K562 (cell line): ENCODE results near the gene KCNJ4. TPM values are rescaled to one million over a fixed set of nuclear protein-coding genes. Genes with fewer than 3 reads are reported as not detected.
A peak's percentile ranks its signal among the peaks of the same experiment; 100 is the strongest.

Experiments
- ATF7 ChIP-seq: fragments of 450-650 bp; IDR thresholded peaks from 2 replicates; pipeline ENCODE4 v1.7.1; 2014; ENCODE audit warnings: mild to moderate bottlenecking, moderate library complexity
- BHLHE40 ChIP-seq: IDR thresholded peaks from 2 replicates; pipeline ENCODE4 v1.6.1; 2011; ENCODE audit warnings: low read length, improper control_type of control experiment
- DIDO1 ChIP-seq: fragments of 450-650 bp; IDR thresholded peaks from 2 replicates; pipeline ENCODE4 v1.6.1; 2016; ENCODE audit warnings: low read depth, missing biosample characterization, missing genetic modification characterization
- ETV1 ChIP-seq: fragments of 450-650 bp; conservative IDR thresholded peaks from 2 replicates; pipeline ENCODE4 v1.6.1; 2016; ENCODE audit warnings: missing genetic modification characterization, control low read depth, low read depth, missing compliant biosample characterization
- ETV5 ChIP-seq: sonication (generic); formaldehyde crosslinking; IDR thresholded peaks from 2 replicates; pipeline ENCODE4 v1.4.0; 2020; ENCODE audit warnings: low read depth, mild to moderate bottlenecking, missing genetic modification reagents
- KLF16 ChIP-seq: IDR thresholded peaks from 2 replicates; pipeline ENCODE4 v1.6.1; 2016; ENCODE audit warnings: antibody characterized with exemption
- NEUROD1 ChIP-seq: fragments of 150-350 bp; IDR thresholded peaks from 2 replicates; pipeline ENCODE4 v1.6.1; 2014; ENCODE audit warnings: borderline replicate concordance, low read length, low read depth; ENCODE audit not compliant: partially characterized antibody
- RBFOX2 ChIP-seq: fragments of 200-400 bp; formaldehyde crosslinking; IDR thresholded peaks from 2 replicates; pipeline ENCODE4 v1.6.1; 2017; ENCODE audit warnings: low read depth, mild to moderate bottlenecking, low read length, moderate library complexity
- SMC3 ChIP-seq: conservative IDR thresholded peaks from 2 replicates; pipeline ENCODE4 v1.6.1; 2011; ENCODE audit warnings: low read depth, low read length, improper control_type of control experiment; ENCODE audit not compliant: insufficient read depth
- TCF7L2 ChIP-seq: fragments of 150-350 bp; IDR thresholded peaks from 2 replicates; pipeline ENCODE4 v1.6.1; 2016; ENCODE audit warnings: low read depth, mild to moderate bottlenecking, low read length, moderate library complexity
- XRCC5 ChIP-seq: fragments of 200-400 bp; formaldehyde crosslinking; IDR thresholded peaks from 2 replicates; pipeline ENCODE4 v1.6.1; 2017; ENCODE audit warnings: low read depth, mild to moderate bottlenecking, low read length
- ZNF232 ChIP-seq: sonication (generic); formaldehyde crosslinking; IDR thresholded peaks from 2 replicates; pipeline ENCODE4 v1.8.0; 2022; ENCODE audit warnings: mild to moderate bottlenecking, missing genetic modification reagents
- ZNF668 ChIP-seq: fragments of 250-450 bp; sonication (Bioruptor Pico); IDR thresholded peaks from 2 replicates; pipeline ENCODE4 v1.8.0; 2022; ENCODE audit warnings: mild to moderate bottlenecking, inconsistent platforms
- ZNF75A ChIP-seq: fragments of 450-650 bp; formaldehyde crosslinking; IDR thresholded peaks from 2 replicates; pipeline ENCODE4 v1.4.0; 2020; ENCODE audit warnings: mild to moderate bottlenecking
- polyA plus RNA-seq, 8 experiments: library from polyadenylated mRNA; depleted of rRNA in 4 of 8; stranded (reverse) in 5 of 8; unstranded in 3 of 8; fragments of >200 nt; fragmentation: Nextera tagmentation in 2 of 8; fragmentation: Illumina TruSeq in 1 of 8; extraction: Ambion mirVana in 2 of 8; extraction: Trizol in 1 of 8; gene quantifications; 2 replicates each; pipeline versions ENCODE4 v1.2.1 to v1.2.3, GENCODE V29; 2011 to 2014; ENCODE audit warnings: inconsistent platforms in 1 of 8, missing spikeins in 1 of 8
- total RNA-seq, 7 experiments: library from RNA; depleted of rRNA in 6 of 7; stranded (reverse); fragments of >200 nt in 6 of 7; fragmentation: Illumina TruSeq in 2 of 7; extraction: Trizol in 2 of 7; gene quantifications; 2 replicates each; pipeline versions ENCODE4 v1.2.1 to v1.2.3, GENCODE V29; 2011 to 2021; ENCODE audit warnings: low replicate concordance in 1 of 7
- TF ChIP-seq, protein P1 (sequence below): IDR thresholded peaks from 2 replicates; pipeline ENCODE4 v1.6.1; 2012; ENCODE audit warnings: low read depth, low read length, improper control_type of control experiment, borderline replicate concordance
- TF ChIP-seq, protein P2 (sequence below): fragments of 250-450 bp; sonication (Bioruptor Pico); IDR thresholded peaks from 2 replicates; pipeline ENCODE4 v1.9.0; 2021; ENCODE audit warnings: mild to moderate bottlenecking, inconsistent platforms
- TF ChIP-seq, protein P3 (sequence below), 2 experiments: fragments of 200-800 bp in 1 of 2; sonication (Bioruptor generic) in 1 of 2; sonication (generic) in 1 of 2; formaldehyde crosslinking in 1 of 2; IDR thresholded peaks in 1 of 2; conservative IDR thresholded peaks in 1 of 2; 2 replicates each; pipeline versions ENCODE4 v1.5.0 to v1.6.1; 2016 to 2020; ENCODE audit warnings: missing compliant biosample characterization in 1 of 2, missing genetic modification characterization in 1 of 2, missing genetic modification reagents in 1 of 2
- TF ChIP-seq, protein P4 (sequence below): fragments of 250-450 bp; sonication (Bioruptor Pico); IDR thresholded peaks from 2 replicates; pipeline ENCODE4 v1.5.0; 2020; ENCODE audit warnings: mild to moderate bottlenecking
- TF ChIP-seq, protein P5 (sequence below): fragments of 250-450 bp; sonication (Bioruptor Pico); IDR thresholded peaks from 2 replicates; pipeline ENCODE4 v1.4.0; 2020

The KCNJ4 gene
- total and polyA plus RNA-seq, 9 of the 15 experiments (the other 6 are each of a cell fraction or from before 2014, with no cell fraction given) = 0.07 to 0.55 (median 0.09) TPM; not detected in 4

DNA sequence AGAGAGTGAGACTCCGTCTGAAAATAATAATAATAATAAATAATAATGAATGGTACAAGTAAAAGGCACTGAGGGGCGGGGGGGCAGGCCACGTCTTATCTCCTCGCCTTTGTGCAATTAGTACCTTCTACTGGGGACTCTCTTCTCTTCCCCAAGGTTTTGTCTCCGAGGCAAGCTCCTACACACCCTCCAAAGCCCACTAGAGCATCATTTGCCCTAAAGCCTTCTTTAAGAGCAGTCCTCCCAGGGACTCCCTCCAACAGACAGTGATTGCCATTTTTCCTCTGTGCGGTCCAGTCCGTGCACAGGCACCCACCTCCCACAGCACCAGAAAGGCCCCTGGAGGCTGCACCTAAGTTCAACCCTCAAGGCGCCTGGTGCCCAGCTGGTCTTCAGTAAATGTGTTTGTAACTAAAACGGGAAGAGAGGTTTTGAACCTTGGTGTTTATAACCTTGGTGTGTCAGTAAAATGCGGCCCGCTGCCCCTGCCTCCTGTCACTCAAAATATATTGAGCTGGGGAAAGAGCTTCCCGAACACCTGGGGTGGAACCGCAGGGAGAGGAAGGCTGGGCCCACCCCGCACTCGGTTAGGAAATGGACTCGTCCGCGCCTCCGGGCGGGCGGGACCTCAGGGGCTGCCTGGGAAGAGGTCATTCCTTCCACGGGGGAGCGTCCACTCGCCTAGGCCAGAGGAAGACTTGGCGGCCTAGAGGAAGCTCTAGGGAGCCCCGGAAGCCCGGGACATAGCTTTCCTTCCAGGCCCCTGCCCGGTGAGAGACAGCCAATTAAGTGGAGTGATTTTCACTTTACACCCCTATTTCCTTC, 8.2 kb upstream of the KCNJ4 start (continued):
- 0 out of 2 replicates have a peak, but pooled peaks have one; percentile 41 for TF ChIP-seq XRCC5
- peak; percentile 86 for TF ChIP-seq TCF7L2
- peak; percentile 49 for TF ChIP-seq RBFOX2
- TF ChIP-seq, protein P1, sequence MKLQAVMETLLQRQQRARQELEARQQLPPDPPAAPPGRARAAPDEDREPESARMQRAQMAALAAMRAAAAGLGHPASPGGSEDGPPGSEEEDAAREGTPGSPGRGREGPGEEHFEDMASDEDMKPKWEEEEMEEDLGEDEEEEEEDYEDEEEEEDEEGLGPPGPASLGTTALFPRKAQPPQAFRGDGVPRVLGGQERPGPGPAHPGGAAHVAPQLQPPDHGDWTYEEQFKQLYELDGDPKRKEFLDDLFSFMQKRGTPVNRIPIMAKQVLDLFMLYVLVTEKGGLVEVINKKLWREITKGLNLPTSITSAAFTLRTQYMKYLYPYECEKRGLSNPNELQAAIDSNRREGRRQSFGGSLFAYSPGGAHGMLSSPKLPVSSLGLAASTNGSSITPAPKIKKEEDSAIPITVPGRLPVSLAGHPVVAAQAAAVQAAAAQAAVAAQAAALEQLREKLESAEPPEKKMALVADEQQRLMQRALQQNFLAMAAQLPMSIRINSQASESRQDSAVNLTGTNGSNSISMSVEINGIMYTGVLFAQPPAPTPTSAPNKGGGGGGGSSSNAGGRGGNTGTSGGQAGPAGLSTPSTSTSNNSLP = no peak
- peak; percentile 47; the same call in 1 of the 2 replicates for TF ChIP-seq ETV5
- TF ChIP-seq, protein P2, sequence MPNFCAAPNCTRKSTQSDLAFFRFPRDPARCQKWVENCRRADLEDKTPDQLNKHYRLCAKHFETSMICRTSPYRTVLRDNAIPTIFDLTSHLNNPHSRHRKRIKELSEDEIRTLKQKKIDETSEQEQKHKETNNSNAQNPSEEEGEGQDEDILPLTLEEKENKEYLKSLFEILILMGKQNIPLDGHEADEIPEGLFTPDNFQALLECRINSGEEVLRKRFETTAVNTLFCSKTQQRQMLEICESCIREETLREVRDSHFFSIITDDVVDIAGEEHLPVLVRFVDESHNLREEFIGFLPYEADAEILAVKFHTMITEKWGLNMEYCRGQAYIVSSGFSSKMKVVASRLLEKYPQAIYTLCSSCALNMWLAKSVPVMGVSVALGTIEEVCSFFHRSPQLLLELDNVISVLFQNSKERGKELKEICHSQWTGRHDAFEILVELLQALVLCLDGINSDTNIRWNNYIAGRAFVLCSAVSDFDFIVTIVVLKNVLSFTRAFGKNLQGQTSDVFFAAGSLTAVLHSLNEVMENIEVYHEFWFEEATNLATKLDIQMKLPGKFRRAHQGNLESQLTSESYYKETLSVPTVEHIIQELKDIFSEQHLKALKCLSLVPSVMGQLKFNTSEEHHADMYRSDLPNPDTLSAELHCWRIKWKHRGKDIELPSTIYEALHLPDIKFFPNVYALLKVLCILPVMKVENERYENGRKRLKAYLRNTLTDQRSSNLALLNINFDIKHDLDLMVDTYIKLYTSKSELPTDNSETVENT (CRISPR knock-in tag) = no peak
- peak; percentile 77 for TF ChIP-seq BHLHE40
- TF ChIP-seq NEUROD1 = peak; percentile 98
- no peak for TF ChIP-seq ZNF668 (CRISPR knock-in tag)
- TF ChIP-seq ZNF232 (CRISPR knock-in tag) = no peak
- TF ChIP-seq, protein P3, sequence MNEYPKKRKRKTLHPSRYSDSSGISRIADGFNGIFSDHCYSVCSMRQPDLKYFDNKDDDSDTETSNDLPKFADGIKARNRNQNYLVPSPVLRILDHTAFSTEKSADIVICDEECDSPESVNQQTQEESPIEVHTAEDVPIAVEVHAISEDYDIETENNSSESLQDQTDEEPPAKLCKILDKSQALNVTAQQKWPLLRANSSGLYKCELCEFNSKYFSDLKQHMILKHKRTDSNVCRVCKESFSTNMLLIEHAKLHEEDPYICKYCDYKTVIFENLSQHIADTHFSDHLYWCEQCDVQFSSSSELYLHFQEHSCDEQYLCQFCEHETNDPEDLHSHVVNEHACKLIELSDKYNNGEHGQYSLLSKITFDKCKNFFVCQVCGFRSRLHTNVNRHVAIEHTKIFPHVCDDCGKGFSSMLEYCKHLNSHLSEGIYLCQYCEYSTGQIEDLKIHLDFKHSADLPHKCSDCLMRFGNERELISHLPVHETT (CRISPR knock-in tag; conservative IDR thresholded peaks at IDR 0.05 in 1 of 2, IDR thresholded peaks at IDR 0.05 in 1 of 2) = no peak
- no peak for TF ChIP-seq SMC3
- peak; percentile 97 for TF ChIP-seq ATF7
- TF ChIP-seq ZNF75A (CRISPR knock-in tag) = no peak
- no peak for TF ChIP-seq DIDO1
- TF ChIP-seq, protein P4, sequence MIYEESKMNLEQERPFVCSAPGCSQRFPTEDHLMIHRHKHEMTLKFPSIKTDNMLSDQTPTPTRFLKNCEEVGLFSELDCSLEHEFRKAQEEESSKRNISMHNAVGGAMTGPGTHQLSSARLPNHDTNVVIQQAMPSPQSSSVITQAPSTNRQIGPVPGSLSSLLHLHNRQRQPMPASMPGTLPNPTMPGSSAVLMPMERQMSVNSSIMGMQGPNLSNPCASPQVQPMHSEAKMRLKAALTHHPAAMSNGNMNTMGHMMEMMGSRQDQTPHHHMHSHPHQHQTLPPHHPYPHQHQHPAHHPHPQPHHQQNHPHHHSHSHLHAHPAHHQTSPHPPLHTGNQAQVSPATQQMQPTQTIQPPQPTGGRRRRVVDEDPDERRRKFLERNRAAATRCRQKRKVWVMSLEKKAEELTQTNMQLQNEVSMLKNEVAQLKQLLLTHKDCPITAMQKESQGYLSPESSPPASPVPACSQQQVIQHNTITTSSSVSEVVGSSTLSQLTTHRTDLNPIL (CRISPR knock-in tag) = no peak
- TF ChIP-seq ETV1 (tag) = peak; percentile 52; the same call in 1 of the 2 replicates
- no peak for TF ChIP-seq KLF16
- TF ChIP-seq, protein P5, sequence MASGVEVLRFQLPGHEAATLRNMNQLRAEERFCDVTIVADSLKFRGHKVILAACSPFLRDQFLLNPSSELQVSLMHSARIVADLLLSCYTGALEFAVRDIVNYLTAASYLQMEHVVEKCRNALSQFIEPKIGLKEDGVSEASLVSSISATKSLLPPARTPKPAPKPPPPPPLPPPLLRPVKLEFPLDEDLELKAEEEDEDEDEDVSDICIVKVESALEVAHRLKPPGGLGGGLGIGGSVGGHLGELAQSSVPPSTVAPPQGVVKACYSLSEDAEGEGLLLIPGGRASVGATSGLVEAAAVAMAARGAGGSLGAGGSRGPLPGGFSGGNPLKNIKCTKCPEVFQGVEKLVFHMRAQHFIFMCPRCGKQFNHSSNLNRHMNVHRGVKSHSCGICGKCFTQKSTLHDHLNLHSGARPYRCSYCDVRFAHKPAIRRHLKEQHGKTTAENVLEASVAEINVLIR (CRISPR knock-in tag) = no peak
